ENCODE results near the gene PEA15.

The PEA15 gene

DNA sequence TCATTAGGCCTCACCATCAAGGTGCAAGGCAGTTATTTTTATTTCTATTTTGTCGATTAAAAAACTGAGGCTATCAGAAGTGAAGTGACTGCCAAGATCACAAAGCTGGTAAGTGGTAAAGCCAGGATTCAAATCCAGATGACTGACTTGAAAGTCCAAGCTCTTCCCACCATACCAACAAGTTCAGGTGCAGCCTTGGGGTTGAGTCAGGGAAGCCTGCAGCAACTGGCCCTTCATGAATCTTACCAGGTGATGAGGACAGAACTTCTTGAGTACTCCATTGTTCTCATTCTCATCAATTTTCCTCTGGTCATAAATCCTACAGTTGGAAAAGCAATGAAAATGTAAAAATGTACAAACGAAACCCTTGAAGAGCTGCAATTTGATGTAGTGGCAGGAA, 20.2 kb downstream of the PEA15 start:
- TF ChIP-seq, protein P1, sequence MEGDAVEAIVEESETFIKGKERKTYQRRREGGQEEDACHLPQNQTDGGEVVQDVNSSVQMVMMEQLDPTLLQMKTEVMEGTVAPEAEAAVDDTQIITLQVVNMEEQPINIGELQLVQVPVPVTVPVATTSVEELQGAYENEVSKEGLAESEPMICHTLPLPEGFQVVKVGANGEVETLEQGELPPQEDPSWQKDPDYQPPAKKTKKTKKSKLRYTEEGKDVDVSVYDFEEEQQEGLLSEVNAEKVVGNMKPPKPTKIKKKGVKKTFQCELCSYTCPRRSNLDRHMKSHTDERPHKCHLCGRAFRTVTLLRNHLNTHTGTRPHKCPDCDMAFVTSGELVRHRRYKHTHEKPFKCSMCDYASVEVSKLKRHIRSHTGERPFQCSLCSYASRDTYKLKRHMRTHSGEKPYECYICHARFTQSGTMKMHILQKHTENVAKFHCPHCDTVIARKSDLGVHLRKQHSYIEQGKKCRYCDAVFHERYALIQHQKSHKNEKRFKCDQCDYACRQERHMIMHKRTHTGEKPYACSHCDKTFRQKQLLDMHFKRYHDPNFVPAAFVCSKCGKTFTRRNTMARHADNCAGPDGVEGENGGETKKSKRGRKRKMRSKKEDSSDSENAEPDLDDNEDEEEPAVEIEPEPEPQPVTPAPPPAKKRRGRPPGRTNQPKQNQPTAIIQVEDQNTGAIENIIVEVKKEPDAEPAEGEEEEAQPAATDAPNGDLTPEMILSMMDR (IDR thresholded peaks at IDR 0.05; ENCODE audit: low read depth, low read length) = no peak
- Histone ChIP-seq H3K4me3 (ENCODE audit: low read depth, low read length) (no peak overlapping the region), H3K36me3 (peaks cover 96% of the 10 kb centered on the region)

DNA sequence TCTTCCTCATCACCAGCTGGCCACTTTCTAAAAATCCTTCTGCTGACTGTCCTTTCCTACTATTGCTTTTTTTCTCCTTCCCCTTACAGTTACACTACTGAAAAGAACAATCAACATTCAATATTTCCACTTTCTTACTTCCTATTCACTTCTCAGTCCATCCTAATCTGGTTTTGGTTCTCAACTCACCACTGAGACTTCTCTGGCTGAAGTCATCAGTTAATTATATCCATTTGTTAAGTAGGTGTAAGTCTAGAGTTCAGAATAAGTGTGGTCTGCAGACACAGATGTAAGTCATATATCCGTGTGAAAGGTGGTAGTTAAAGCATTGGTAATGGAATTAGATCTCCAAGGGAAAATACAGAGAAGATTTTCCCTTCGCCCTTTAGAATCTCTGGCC, 21.4 kb downstream of the PEA15 start:
- no peaks in the 10 kb centered on the region for H3K27me3 ChIP-seq (ENCODE audit: insufficient read depth, low read depth, severe bottlenecking)
- H3K27ac ChIP-seq = no peak overlapping the region

More for the DNA sequence above, 20.2 kb downstream of the PEA15 start:
- no peaks in the 10 kb centered on the region for H3K27me3 ChIP-seq (ENCODE audit: insufficient read depth, low read depth, severe bottlenecking)
- DNase-seq = no peak
- H3K27ac ChIP-seq = no peak overlapping the region
- H3K9me3 ChIP-seq (ENCODE audit: severe bottlenecking) = no peaks in the 10 kb centered on the region

GRCh38 chr1:160227034-160227433, 21.9 kb downstream of the PEA15 start:
- Histone ChIP-seq H3K36me3 (peaks cover 99% of the 10 kb centered on the region), H3K9me3 (ENCODE audit: severe bottlenecking) (no peaks in the 10 kb centered on the region), H3K27ac (no peak overlapping the region), H3K4me3 (ENCODE audit: low read depth, low read length) (no peak overlapping the region), H3K27me3 (ENCODE audit: insufficient read depth, low read depth, severe bottlenecking) (no peaks in the 10 kb centered on the region)
- no peak for DNase-seq
- TF ChIP-seq, protein P1 (IDR thresholded peaks at IDR 0.05; ENCODE audit: low read depth, low read length) = no peak

More for the DNA sequence above, 21.4 kb downstream of the PEA15 start:
- Histone ChIP-seq H3K9me3 (ENCODE audit: severe bottlenecking) (no peaks in the 10 kb centered on the region), H3K36me3 (peaks cover 98% of the 10 kb centered on the region), H3K4me3 (ENCODE audit: low read depth, low read length) (no peak overlapping the region)
- DNase-seq = no peak
- TF ChIP-seq, protein P1 (IDR thresholded peaks at IDR 0.05; ENCODE audit: low read depth, low read length) = no peak

DNA sequence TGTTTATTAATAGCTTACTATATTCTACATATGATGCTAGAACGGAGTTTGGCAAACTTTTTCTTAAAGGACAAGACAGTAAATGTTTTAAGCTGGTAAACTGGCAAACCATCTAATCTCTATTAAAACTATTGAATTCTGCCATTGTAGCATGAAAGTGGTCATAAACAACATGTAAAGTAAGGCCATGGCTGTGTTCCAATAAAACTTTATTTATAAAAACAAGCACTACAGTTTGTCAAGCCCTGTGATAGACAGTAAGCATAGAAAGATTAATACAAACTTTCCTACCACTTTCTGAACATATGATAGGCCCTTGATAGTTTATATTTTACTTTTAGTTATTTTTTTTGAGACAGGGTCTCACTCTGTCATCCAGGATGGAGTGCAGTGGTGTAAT, 22.4 kb downstream of the PEA15 start:
- Histone ChIP-seq H3K27ac (no peak overlapping the region), H3K9me3 (ENCODE audit: severe bottlenecking) (no peaks in the 10 kb centered on the region), H3K27me3 (ENCODE audit: insufficient read depth, low read depth, severe bottlenecking) (no peaks in the 10 kb centered on the region), H3K4me3 (ENCODE audit: low read depth, low read length) (no peak overlapping the region), H3K36me3 (peaks cover 99% of the 10 kb centered on the region)
- no peak for DNase-seq
- TF ChIP-seq, protein P1 (IDR thresholded peaks at IDR 0.05; ENCODE audit: low read depth, low read length) = no peak

GRCh38 chr1:160228431-160228830, 23.2 kb downstream of the PEA15 start:
- no peaks in the 10 kb centered on the region for H3K27me3 ChIP-seq (ENCODE audit: insufficient read depth, low read depth, severe bottlenecking)
- H3K27ac ChIP-seq = no peak overlapping the region
- no peak overlapping the region for H3K4me3 ChIP-seq (ENCODE audit: low read depth, low read length)
- DNase-seq = no peak
- TF ChIP-seq, protein P1 (IDR thresholded peaks at IDR 0.05; ENCODE audit: low read depth, low read length) = no peak
- H3K9me3 ChIP-seq (ENCODE audit: severe bottlenecking) = no peaks in the 10 kb centered on the region
- H3K36me3 ChIP-seq = peaks cover 99% of the 10 kb centered on the region

GRCh38 chr1:160232911-160233310, 27.7 kb downstream of the PEA15 start:
- H3K27me3 ChIP-seq (ENCODE audit: insufficient read depth, low read depth, severe bottlenecking) = no peaks in the 10 kb centered on the region
- TF ChIP-seq, protein P1 (IDR thresholded peaks at IDR 0.05; ENCODE audit: low read depth, low read length) = no peak
- DNase-seq = no peak
- H3K9me3 ChIP-seq (ENCODE audit: severe bottlenecking) = no peaks in the 10 kb centered on the region
- peaks cover 98% of the 10 kb centered on the region for H3K36me3 ChIP-seq
- H3K4me3 ChIP-seq (ENCODE audit: low read depth, low read length) = no peak overlapping the region
- H3K27ac ChIP-seq = no peak overlapping the region

Measured in WERI-Rb-1 (cell line).